ENCODE results near the gene PFN4.
A peak's percentile ranks its signal among the peaks of the same experiment; 100 is the strongest.
"Not testable (repeated sequence)": the region's sequence is repeated elsewhere in the genome, so short reads cannot be mapped to it uniquely, and the experiment has no call there.

PFN4 gene

GRCh38 chr2:24101992-24102391 lies 21.1 kb downstream of the PFN4 start:
- H3K4me3 ChIP-seq (ENCODE audit: low read length in 2 of 2): no peak overlapping the region
- no peak overlapping the region for H3K9ac ChIP-seq (ENCODE audit: low read depth in 1 of 2, low read length in 2 of 2)
- H3K27ac ChIP-seq (ENCODE audit: low read depth in 2 of 2, low read length in 2 of 2): no peak overlapping the region
- peaks cover 0 to 3% of the 10 kb centered on the region in 2 donors for H3K36me3 ChIP-seq (ENCODE audit: control insufficient read depth in 2 of 2, insufficient read depth in 2 of 2, low read length in 2 of 2)
- no peaks in the 10 kb centered on the region for H3K4me1 ChIP-seq (ENCODE audit: control insufficient read depth in 2 of 2, insufficient read depth in 2 of 2, low read length in 2 of 2)
- no peaks in the 10 kb centered on the region for H3K27me3 ChIP-seq (ENCODE audit: control insufficient read depth in 2 of 2, insufficient read depth in 2 of 2, low read length in 2 of 2)
- no peaks in the 10 kb centered on the region for H3K9me3 ChIP-seq (ENCODE audit: control insufficient read depth in 2 of 2, low read length in 2 of 2)

- H3K27me3 ChIP-seq (ENCODE audit: control insufficient read depth in 2 of 2, insufficient read depth in 2 of 2, low read length in 2 of 2); H3K9me3 ChIP-seq (ENCODE audit: control insufficient read depth in 2 of 2, low read length in 2 of 2); H3K27ac ChIP-seq (ENCODE audit: low read depth in 2 of 2, low read length in 2 of 2); H3K4me1 ChIP-seq (ENCODE audit: control insufficient read depth in 2 of 2, insufficient read depth in 2 of 2, low read length in 2 of 2); H3K9ac ChIP-seq (ENCODE audit: low read depth in 1 of 2, low read length in 2 of 2); H3K36me3 ChIP-seq (ENCODE audit: control insufficient read depth in 2 of 2, insufficient read depth in 2 of 2, low read length in 2 of 2); H3K4me3 ChIP-seq (ENCODE audit: low read length in 2 of 2): not testable (repeated sequence)
Measured at GRCh38 chr2:24100732-24101131, 22.4 kb downstream of the PFN4 start.

GRCh38 chr2:24095171-24095677 lies 27.9 kb downstream of the PFN4 start:
- not testable (repeated sequence) for H3K27ac ChIP-seq (ENCODE audit: low read depth in 2 of 2, low read length in 2 of 2); H3K9ac ChIP-seq (ENCODE audit: low read depth in 1 of 2, low read length in 2 of 2); H3K27me3 ChIP-seq (ENCODE audit: control insufficient read depth in 2 of 2, insufficient read depth in 2 of 2, low read length in 2 of 2); H3K36me3 ChIP-seq (ENCODE audit: control insufficient read depth in 2 of 2, insufficient read depth in 2 of 2, low read length in 2 of 2); H3K4me1 ChIP-seq (ENCODE audit: control insufficient read depth in 2 of 2, insufficient read depth in 2 of 2, low read length in 2 of 2); H3K4me3 ChIP-seq (ENCODE audit: low read length in 2 of 2); H3K9me3 ChIP-seq (ENCODE audit: control insufficient read depth in 2 of 2, low read length in 2 of 2)

GRCh38 chr2:24093270-24093669 lies 29.9 kb downstream of the PFN4 start:
- H3K4me3 ChIP-seq (ENCODE audit: low read length in 2 of 2): not testable (repeated sequence)

GRCh38 chr2:24088821-24089359 lies 34.2 kb downstream of the PFN4 start:
- Histone ChIP-seq H3K9me3 (ENCODE audit: control insufficient read depth in 2 of 2, low read length in 2 of 2) (no peaks in the 10 kb centered on the region), H3K9ac (ENCODE audit: low read depth in 1 of 2, low read length in 2 of 2) (no peak overlapping the region), H3K27ac (ENCODE audit: low read depth in 2 of 2, low read length in 2 of 2) (no peak overlapping the region), H3K4me1 (ENCODE audit: control insufficient read depth in 2 of 2, insufficient read depth in 2 of 2, low read length in 2 of 2) (peaks cover 6% of the 10 kb centered on the region in 2 donors), H3K27me3 (ENCODE audit: control insufficient read depth in 2 of 2, insufficient read depth in 2 of 2, low read length in 2 of 2) (no peaks in the 10 kb centered on the region), H3K4me3 (ENCODE audit: low read length in 2 of 2) (no peak overlapping the region), H3K36me3 (ENCODE audit: control insufficient read depth in 2 of 2, insufficient read depth in 2 of 2, low read length in 2 of 2) (no peaks in the 10 kb centered on the region)

More at GRCh38 chr2:24093270-24093669, 29.9 kb downstream of the PFN4 start:
- H3K27me3 ChIP-seq (ENCODE audit: control insufficient read depth in 2 of 2, insufficient read depth in 2 of 2, low read length in 2 of 2); H3K9me3 ChIP-seq (ENCODE audit: control insufficient read depth in 2 of 2, low read length in 2 of 2); H3K36me3 ChIP-seq (ENCODE audit: control insufficient read depth in 2 of 2, insufficient read depth in 2 of 2, low read length in 2 of 2); H3K9ac ChIP-seq (ENCODE audit: low read depth in 1 of 2, low read length in 2 of 2); H3K27ac ChIP-seq (ENCODE audit: low read depth in 2 of 2, low read length in 2 of 2); H3K4me1 ChIP-seq (ENCODE audit: control insufficient read depth in 2 of 2, insufficient read depth in 2 of 2, low read length in 2 of 2): not testable (repeated sequence)

GRCh38 chr2:24087032-24087431 lies 36.1 kb downstream of the PFN4 start:
- Histone ChIP-seq H3K27me3 (ENCODE audit: control insufficient read depth in 2 of 2, insufficient read depth in 2 of 2, low read length in 2 of 2) (no peaks in the 10 kb centered on the region), H3K36me3 (ENCODE audit: control insufficient read depth in 2 of 2, insufficient read depth in 2 of 2, low read length in 2 of 2) (peaks cover 9 to 10% of the 10 kb centered on the region in 2 donors), H3K27ac (ENCODE audit: low read depth in 2 of 2, low read length in 2 of 2) (no peak overlapping the region), H3K9ac (ENCODE audit: low read depth in 1 of 2, low read length in 2 of 2) (no peak overlapping the region), H3K4me3 (ENCODE audit: low read length in 2 of 2) (no peak overlapping the region), H3K4me1 (ENCODE audit: control insufficient read depth in 2 of 2, insufficient read depth in 2 of 2, low read length in 2 of 2) (peaks cover 15 to 17% of the 10 kb centered on the region in 2 donors), H3K9me3 (ENCODE audit: control insufficient read depth in 2 of 2, low read length in 2 of 2) (no peaks in the 10 kb centered on the region)

- Histone ChIP-seq H3K9me3 (ENCODE audit: control insufficient read depth in 2 of 2, low read length in 2 of 2) (no peaks in the 10 kb centered on the region), H3K9ac (ENCODE audit: low read depth in 1 of 2, low read length in 2 of 2) (no peak overlapping the region), H3K27ac (ENCODE audit: low read depth in 2 of 2, low read length in 2 of 2) (no peak overlapping the region), H3K27me3 (ENCODE audit: control insufficient read depth in 2 of 2, insufficient read depth in 2 of 2, low read length in 2 of 2) (no peaks in the 10 kb centered on the region), H3K4me1 (ENCODE audit: control insufficient read depth in 2 of 2, insufficient read depth in 2 of 2, low read length in 2 of 2) (peaks cover 15 to 17% of the 10 kb centered on the region in 2 donors), H3K4me3 (ENCODE audit: low read length in 2 of 2) (no peak overlapping the region), H3K36me3 (ENCODE audit: control insufficient read depth in 2 of 2, insufficient read depth in 2 of 2, low read length in 2 of 2) (peaks cover 10 to 14% of the 10 kb centered on the region in 2 donors)
Measured at GRCh38 chr2:24086241-24086640, 36.9 kb downstream of the PFN4 start.

- peaks cover 18 to 22% of the 10 kb centered on the region in 2 donors for H3K36me3 ChIP-seq (ENCODE audit: control insufficient read depth in 2 of 2, insufficient read depth in 2 of 2, low read length in 2 of 2)
- no peaks in the 10 kb centered on the region for H3K27me3 ChIP-seq (ENCODE audit: control insufficient read depth in 2 of 2, insufficient read depth in 2 of 2, low read length in 2 of 2)
- peaks cover 15 to 17% of the 10 kb centered on the region in 2 donors for H3K4me1 ChIP-seq (ENCODE audit: control insufficient read depth in 2 of 2, insufficient read depth in 2 of 2, low read length in 2 of 2)
- H3K27ac ChIP-seq (ENCODE audit: low read depth in 2 of 2, low read length in 2 of 2): peak overlapping the region; percentile 91 to 95
- peak overlapping the region; percentile 84 to 88 for H3K9ac ChIP-seq (ENCODE audit: low read depth in 1 of 2, low read length in 2 of 2)
- H3K4me3 ChIP-seq (ENCODE audit: low read length in 2 of 2): peak overlapping the region; percentile 87 to 92
- H3K9me3 ChIP-seq (ENCODE audit: control insufficient read depth in 2 of 2, low read length in 2 of 2): no peaks in the 10 kb centered on the region
Measured at GRCh38 chr2:24085200-24085489, 38.0 kb downstream of the PFN4 start.

GRCh38 chr2:24084386-24085199 lies 38.5 kb downstream of the PFN4 start, which contains the start of gene TP53I3:
TSS of gene TP53I3 (minus strand) at chr2:24084834. CDS start at chr2:24084326, 508 bp downstream.
- H3K36me3 ChIP-seq (ENCODE audit: control insufficient read depth in 2 of 2, insufficient read depth in 2 of 2, low read length in 2 of 2): peaks cover 21 to 24% of the 10 kb centered on the region in 2 donors
- H3K27me3 ChIP-seq (ENCODE audit: control insufficient read depth in 2 of 2, insufficient read depth in 2 of 2, low read length in 2 of 2): no peaks in the 10 kb centered on the region
- peak within 1 kb of the TSS; percentile 84 to 88 for H3K9ac ChIP-seq (ENCODE audit: low read depth in 1 of 2, low read length in 2 of 2)
- peak within 1 kb of the TSS; percentile 91 to 95 for H3K27ac ChIP-seq (ENCODE audit: low read depth in 2 of 2, low read length in 2 of 2)
- no peaks in the 10 kb centered on the region for H3K9me3 ChIP-seq (ENCODE audit: control insufficient read depth in 2 of 2, low read length in 2 of 2)
- H3K4me1 ChIP-seq (ENCODE audit: control insufficient read depth in 2 of 2, insufficient read depth in 2 of 2, low read length in 2 of 2): peaks cover 15 to 17% of the 10 kb centered on the region in 2 donors
- peak within 1 kb of the TSS; percentile 87 to 92 for H3K4me3 ChIP-seq (ENCODE audit: low read length in 2 of 2)

GRCh38 chr2:24083567-24084385 lies 39.4 kb downstream of the PFN4 start:
- peak overlapping the region; percentile 87 to 92 for H3K4me3 ChIP-seq (ENCODE audit: low read length in 2 of 2)

More at GRCh38 chr2:24083567-24084385, 39.4 kb downstream of the PFN4 start:
- no peaks in the 10 kb centered on the region for H3K27me3 ChIP-seq (ENCODE audit: control insufficient read depth in 2 of 2, insufficient read depth in 2 of 2, low read length in 2 of 2)
- H3K27ac ChIP-seq (ENCODE audit: low read depth in 2 of 2, low read length in 2 of 2): peak overlapping the region; percentile 91 to 95
- H3K36me3 ChIP-seq (ENCODE audit: control insufficient read depth in 2 of 2, insufficient read depth in 2 of 2, low read length in 2 of 2): peaks cover 24 to 31% of the 10 kb centered on the region in 2 donors
- H3K4me1 ChIP-seq (ENCODE audit: control insufficient read depth in 2 of 2, insufficient read depth in 2 of 2, low read length in 2 of 2): peaks cover 15 to 17% of the 10 kb centered on the region in 2 donors
- H3K9ac ChIP-seq (ENCODE audit: low read depth in 1 of 2, low read length in 2 of 2): peak overlapping the region; percentile 84 to 88
- H3K9me3 ChIP-seq (ENCODE audit: control insufficient read depth in 2 of 2, low read length in 2 of 2): no peaks in the 10 kb centered on the region

Data from mucosa of rectum (tissue), 2 donors.